Stimulated activated CD8-positive, alpha-beta memory T cell treated with anti-CD3 and anti-CD28 coated beads, Interleukin-7, amount 100 ng/mL, for 48 hours (primary cell): ENCODE results near the gene FHDC1.

ENCODE experiments used
- DNase-seq, 2 donors: peaks; one replicate each; pipeline ENCODE4 v3.0.0-alpha.2; 2020; ENCODE audit warnings: low read depth in 1 of 2; ENCODE audit errors: extremely low read depth in 1 of 2

FHDC1 gene

GRCh38 chr4:152929888-152930287, 6.2 kb upstream of the FHDC1 start:
- DNase-seq: no peak

- no peak for DNase-seq
Measured at GRCh38 chr4:152935143-152935542, 980 bp upstream of the FHDC1 start.

DNA sequence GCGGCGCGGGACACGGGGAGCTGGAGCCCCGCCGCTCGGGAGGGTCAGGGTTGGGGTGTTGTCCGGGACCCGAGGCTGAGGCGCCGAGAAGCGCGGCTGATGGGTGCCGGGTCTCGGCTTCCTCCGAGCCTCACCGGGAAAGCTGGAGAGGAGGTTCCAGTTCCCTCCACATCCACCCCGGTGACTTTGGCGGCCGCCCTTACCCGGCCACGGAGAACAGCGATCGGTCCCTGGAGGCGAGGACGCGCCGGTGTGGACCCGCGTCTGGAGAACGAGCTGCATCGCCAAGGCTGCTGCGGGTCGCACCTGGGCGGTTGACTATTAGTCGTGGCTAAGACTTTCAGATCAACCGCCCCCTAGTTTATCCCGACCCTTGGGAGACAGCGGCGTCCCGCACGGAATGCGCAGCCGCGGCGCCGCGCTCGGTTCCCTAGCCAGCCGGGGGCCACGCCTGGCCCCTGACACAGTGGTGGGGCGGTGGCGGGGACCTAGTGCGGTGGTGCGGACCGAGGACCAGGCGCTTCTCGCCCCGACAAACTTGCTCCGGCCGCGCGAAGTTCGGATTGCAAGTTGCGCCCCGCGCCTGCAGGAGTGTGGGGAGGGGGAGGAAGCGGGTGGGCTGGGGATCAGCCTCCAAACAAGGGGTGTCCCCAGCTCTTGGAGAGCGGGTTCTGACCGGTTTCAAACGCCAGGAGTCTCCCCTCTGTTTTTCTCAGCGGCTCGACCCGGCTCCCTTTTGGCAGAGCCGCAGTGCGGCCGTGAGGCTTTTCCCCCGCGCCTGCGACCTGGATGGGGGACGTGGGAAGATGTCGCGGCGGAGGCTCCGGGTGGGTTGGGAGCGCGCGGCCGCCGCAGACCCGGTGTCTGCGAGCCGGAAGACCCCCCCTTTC, 568 bp downstream of the FHDC1 start:
- no peak for DNase-seq

DNA sequence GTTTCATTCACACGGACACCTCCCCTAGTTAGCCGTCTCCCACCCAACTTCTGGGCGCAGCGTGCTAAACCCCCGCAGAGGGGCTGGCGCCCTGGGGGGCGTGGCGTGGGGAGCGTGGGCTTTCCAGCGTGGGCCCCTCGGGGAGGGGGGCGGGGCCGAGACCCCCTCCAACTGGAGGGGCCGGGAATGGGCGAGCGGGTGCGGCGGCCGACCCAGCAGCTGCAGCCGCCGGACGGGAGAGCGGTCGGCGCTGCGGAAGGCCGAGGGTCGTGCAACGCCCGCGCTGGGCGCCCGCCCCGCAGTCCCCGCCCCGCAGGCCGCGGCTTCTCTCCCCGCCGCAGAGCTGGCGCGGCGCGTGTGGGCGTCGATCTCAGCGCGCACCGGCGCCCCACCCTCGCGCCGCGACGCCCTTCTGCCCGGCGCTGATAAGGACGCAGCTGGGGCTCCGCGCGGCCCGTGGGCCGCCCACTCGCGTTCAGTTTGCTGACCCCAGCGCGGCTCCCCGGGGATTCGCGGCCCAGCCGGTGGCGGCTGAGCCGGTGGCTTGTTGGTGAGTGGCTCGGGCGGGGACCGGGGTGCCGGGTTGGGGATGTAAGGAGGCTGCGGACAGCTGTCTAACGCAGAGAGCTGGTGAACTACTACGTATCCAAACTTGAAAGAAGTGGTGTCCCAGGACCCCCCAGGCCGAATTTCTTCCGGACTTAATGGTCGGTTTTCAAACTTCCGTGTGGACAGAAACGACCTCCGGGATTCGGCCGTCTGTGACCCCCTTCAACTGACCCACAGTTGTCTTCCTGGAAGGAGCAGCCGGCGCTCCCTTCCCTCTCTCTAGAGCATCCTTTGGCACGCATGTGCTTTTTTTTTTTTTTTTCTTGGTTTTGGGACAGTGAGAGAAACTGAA, 1.5 kb downstream of the FHDC1 start:
- no peak for DNase-seq

- DNase-seq: no peak
Measured at GRCh38 chr4:152938237-152938947, 2.3 kb downstream of the FHDC1 start.

- no peak for DNase-seq
Measured at GRCh38 chr4:152939621-152940020, 3.5 kb downstream of the FHDC1 start.

DNA sequence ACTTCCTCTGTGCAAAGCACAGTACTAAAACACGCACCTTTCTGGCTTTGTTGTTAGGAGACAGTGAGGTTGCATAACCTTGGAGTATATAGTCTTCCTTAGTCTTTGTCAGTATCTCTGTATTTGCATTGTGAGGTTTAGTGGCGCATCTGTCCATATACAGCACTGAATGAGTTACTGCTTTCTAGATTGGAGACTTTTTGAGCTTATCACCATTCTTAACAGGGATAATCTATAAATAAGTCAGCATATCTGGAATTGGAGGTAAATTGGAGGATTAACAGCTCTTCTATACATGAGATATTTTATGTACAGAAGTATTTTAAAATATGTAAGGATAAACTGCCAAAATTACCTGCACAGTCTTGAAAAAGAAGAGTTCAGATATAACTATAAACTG, 4.3 kb downstream of the FHDC1 start:
- DNase-seq: no peak

DNA sequence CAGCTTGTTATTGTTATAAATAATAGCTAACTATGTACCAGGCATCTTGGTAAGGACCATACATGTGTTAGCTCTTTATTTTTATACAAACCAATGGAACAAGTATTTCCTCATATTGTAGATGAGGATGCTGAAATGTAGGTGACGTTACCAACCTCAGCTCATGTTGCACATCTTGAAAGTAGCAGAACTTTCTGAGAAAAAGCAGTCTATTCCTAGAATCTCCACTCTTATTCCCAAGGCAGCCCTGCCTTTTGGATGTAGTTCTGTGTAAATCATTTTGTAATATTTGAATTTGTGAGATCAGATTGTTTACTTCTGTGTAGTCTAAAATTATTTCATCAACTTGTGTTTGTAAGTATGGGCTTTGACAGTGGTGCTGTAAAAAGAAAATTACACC, 5.3 kb downstream of the FHDC1 start:
- no peak for DNase-seq

DNA sequence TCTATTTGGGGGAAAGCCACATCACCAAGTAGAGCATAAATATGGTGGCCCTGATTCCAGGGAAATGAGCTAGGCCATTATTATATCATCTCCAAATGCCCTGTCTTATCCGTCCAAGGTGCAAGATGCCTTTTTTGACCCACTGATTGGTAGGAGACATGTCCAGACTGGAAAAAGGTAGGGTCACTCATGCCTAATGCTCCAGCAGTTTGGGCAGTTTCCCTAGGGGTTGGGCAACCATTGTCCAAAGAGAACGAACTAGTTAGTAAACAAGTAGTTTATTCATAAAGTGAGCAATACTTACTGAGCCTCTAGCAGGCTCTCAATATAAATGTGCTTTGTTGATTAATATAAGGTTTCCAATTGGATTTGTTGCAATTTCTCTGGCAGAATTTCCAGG, 6.2 kb downstream of the FHDC1 start:
- no peak for DNase-seq

DNA sequence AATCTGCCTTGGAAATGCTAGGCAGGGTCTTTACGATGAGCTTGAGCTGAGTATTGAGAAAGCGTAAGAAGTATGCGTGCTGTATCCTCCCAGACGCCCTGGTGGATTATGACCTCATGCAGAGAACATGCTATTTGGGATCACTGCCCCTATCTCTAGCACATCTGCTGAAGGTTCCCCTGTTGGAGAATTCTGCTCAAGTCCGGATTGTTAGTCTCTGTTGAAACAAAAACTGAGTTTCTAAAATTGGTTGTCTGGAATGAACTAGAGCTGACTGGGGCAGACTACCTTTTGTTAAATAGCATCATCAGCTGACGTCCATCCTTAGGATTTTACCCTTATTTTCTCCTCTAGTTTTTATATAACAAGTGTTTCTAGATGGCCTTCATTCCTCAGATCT, 7.5 kb downstream of the FHDC1 start:
- DNase-seq: no peak

GRCh38 chr4:152944666-152945320, 8.7 kb downstream of the FHDC1 start:
- DNase-seq: no peak

- DNase-seq: no peak
Measured at GRCh38 chr4:152945639-152946038, 9.5 kb downstream of the FHDC1 start.

GRCh38 chr4:152946446-152946845, 10.3 kb downstream of the FHDC1 start:
- no peak for DNase-seq

- no peak for DNase-seq
Measured at GRCh38 chr4:152947311-152947710, 11.2 kb downstream of the FHDC1 start.

DNA sequence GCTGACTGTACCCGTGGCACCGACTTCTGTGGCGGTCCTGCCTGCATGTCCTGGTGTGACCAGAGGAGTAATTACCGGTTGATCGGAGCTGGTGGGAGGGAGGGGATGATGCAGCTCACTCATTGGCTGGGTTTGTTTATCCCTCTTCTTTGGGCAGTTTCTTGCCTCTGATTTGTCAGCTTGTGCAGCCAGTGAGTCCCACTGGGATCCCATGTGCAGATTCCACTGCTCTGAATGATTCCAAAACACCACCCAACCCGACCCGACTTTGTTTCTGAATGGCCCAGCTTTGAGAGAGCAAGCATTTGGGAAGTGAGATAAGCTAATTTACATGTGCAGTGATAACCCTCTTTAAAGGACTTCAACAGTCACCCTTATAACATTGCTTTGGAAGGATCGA, 13.8 kb downstream of the FHDC1 start:
- DNase-seq: no peak

DNA sequence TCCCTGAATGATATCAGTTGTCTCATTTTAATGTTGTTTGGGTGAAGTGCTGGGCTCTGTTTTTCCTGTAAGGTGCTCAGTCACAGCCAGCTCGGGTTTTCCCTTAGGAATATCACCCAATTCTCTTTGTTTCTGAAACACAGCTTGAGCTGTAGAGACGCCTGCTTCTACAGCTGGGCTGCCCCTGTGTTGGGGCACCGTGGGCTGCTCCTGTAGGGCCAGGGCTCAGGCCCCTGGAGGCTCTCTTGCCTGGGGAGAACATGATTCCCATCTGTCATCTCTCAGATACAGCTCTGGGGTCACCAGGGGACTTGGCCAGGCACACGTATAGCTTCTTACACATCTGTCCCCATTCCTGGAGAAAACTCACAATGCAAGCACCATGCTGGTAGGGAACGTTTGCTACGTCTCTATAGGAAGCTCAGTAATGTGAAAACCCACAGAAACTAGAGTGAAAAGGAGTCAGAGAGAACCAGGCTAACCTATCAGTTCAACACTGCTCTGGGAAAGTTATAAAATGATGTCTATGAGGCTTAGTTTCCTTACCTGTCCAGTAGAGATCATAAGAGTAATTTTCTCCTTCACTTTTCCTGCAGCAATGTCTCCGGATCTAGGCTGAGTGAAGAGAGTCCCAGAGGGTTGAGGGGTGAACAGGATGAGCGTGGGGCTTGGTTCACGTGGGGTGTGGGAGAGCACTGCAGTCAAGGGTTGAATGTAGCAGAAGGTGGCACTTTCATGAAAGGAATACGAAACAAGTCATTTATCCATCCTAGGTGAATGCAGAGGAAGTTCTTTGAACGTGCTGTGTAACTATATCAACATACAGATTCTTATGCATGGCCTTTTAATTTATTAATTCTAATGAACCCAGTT, 14.5 kb downstream of the FHDC1 start:
- DNase-seq: no peak

DNA sequence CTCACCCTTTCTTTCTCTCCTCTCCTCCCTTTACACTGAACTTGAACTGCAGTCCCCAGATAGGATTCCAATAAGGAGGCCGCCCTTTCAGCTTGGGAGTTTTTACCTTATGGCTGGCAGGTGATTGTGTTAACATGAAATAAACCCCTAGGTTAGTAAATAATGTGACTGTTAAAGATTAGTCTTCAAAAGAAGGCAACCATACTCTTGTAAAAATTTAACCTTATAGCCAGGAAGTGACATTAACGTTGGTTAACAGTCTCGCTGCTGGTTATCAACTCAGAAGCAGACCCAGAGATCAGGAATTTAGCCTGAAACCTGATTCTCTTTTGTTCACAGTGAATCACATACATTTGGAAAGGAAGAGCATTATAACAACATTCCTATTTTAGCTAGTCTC, 15.2 kb downstream of the FHDC1 start:
- DNase-seq: no peak

GRCh38 chr4:152953514-152953913, 17.4 kb downstream of the FHDC1 start:
- DNase-seq: no peak

DNA sequence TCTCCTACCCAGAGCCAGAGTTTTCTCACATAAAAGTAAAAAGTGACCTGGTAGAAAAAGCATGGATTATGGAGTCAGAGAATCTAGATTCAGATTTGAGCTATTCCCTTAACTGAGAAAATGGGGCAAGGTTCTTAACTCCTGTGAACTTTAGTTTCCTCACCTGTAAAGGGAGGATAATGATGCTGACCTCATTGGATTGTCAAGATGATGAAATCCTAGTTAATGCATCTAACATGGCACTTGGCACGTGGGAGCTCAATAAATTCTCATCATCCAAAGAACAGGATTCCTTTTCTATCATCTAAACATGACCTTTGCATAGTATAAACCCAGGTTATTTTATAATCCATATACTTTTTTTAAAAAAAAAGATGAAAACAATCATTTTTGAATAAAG, 18.6 kb downstream of the FHDC1 start:
- no peak for DNase-seq

- no peak for DNase-seq
Measured at GRCh38 chr4:152956147-152956546, 20.0 kb downstream of the FHDC1 start.
